T-helper 17 cell (primary cell): ENCODE data around the gene MRPS35. TPM values are rescaled to one million over a fixed set of nuclear protein-coding genes. Genes with fewer than 3 reads are reported as not detected.

ENCODE experiments used
- ATAC-seq: fragments of 150-1000 bp; cut with Tn5 transposase; 2 replicates; pipeline ENCODE4 v1.10.0; 2021; ENCODE audit warnings: mild to moderate bottlenecking, moderate library complexity
- DNase-seq, 3 donors: peaks; one replicate each; pipeline versions ENCODE4 v3.0.0 to v3.0.0-alpha.2; 2020 to 2021
- H3K9me3 ChIP-seq: one replicate; pipeline ENCODE4 v1.7.0; 2013; ENCODE audit warnings: low read length, mild to moderate bottlenecking; ENCODE audit not compliant: control insufficient read depth, poor library complexity, severe bottlenecking
- H3K27ac Mint-ChIP-seq: one replicate; pipeline ENCODE4 v1.8.0; 2022; ENCODE audit warnings: mild to moderate bottlenecking, moderate library complexity, mixed read lengths
- H3K27me3 Mint-ChIP-seq: one replicate; pipeline ENCODE4 v1.8.0; 2022; ENCODE audit warnings: mixed read lengths
- H3K36me3 Mint-ChIP-seq: one replicate; pipeline ENCODE4 v1.8.0; 2022; ENCODE audit warnings: low read depth, mixed read lengths
- H3K4me1 Mint-ChIP-seq: one replicate; pipeline ENCODE4 v1.8.0; 2022; ENCODE audit warnings: mild to moderate bottlenecking, mixed read lengths
- H3K4me3 Mint-ChIP-seq: one replicate; pipeline ENCODE4 v1.8.0; 2022; ENCODE audit warnings: mild to moderate bottlenecking, moderate library complexity, mixed read lengths
- total RNA-seq, 4 donors: library from RNA in 2 of 4; stranded (reverse) in 2 of 4; gene quantifications; one replicate each; pipeline ENCODE4 v1.2.3 and lab custom pipeline; 2022 to 2026

The MRPS35 gene
- total RNA-seq, 2 donors from 2014 or later: 17.2 to 24.8 TPM

DNA sequence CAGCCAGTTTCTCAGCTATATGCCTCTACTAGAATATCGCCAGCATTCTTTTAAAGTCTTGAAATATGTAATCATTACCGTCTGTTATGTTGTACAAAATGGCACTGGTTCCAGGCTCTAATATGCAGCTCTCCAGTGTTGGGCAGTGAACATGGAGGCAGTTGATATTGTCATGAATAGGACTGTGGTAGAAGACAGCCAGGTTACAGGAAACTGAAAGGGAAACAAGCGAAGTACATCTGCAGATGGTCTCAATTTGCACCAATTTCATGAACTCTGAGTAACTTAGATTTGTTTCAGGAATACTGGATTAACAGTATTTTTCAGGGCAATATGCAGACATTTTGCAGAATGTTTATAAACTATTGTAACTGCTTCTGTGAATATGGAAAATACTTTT is 56.0 kb downstream of the MRPS35 start:
- Mint-ChIP-seq H3K27ac (no peak overlapping the region), H3K4me3 (no peak overlapping the region), H3K36me3 (no peaks in the 10 kb centered on the region), H3K4me1 (no peaks in the 10 kb centered on the region), H3K27me3 (no peaks in the 10 kb centered on the region)
- DNase-seq (no peak), ATAC-seq (no peak)
- no peaks in the 10 kb centered on the region for H3K9me3 ChIP-seq

DNA sequence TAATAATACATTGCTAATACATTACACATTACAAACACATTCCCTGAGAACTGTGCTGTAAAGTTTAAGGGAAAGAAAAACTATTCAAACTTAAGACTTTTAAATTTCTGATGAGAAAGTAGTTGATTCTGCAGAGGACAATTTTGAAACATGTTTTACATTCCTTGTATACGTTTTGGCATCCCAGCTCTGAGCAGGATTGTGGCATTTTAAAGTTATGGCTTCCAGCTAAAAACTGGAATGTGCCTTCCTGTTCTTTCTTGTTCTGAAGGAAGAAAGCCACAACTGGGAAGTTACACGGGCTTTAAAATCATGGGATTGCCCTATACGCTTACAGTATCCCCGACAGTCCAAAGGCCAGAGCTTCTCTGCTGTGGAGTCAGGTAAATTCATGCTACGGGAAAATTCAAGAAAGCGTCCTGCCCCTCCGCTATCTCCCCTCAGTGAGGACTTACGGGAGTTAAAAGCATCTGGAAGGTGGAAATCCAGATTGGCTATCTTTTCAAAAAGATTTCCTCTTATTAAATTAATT is 58.6 kb downstream of the MRPS35 start:
- Mint-ChIP-seq H3K36me3 (no peaks in the 10 kb centered on the region), H3K27me3 (no peaks in the 10 kb centered on the region), H3K4me1 (no peaks in the 10 kb centered on the region), H3K27ac (no peak overlapping the region), H3K4me3 (no peak overlapping the region)
- H3K9me3 ChIP-seq: no peaks in the 10 kb centered on the region
- DNase-seq (no peak), ATAC-seq (no peak)

GRCh38 chr12:27771481-27772327 is 61.1 kb downstream of the MRPS35 start:
- no peak overlapping the region for H3K4me3 Mint-ChIP-seq

GRCh38 chr12:27772328-27773049 is 61.9 kb downstream of the MRPS35 start:
- Mint-ChIP-seq H3K4me1 (no peaks in the 10 kb centered on the region), H3K4me3 (no peak overlapping the region), H3K27me3 (no peaks in the 10 kb centered on the region), H3K27ac (peak overlapping the region; percentile 32), H3K36me3 (no peaks in the 10 kb centered on the region)
- ATAC-seq (no peak), DNase-seq (no peak)
- H3K9me3 ChIP-seq: no peaks in the 10 kb centered on the region

More at GRCh38 chr12:27771481-27772327, 61.1 kb downstream of the MRPS35 start:
- no peak for DNase-seq
- Mint-ChIP-seq H3K27me3 (no peaks in the 10 kb centered on the region), H3K27ac (no peak overlapping the region), H3K4me1 (no peaks in the 10 kb centered on the region), H3K36me3 (no peaks in the 10 kb centered on the region)
- ATAC-seq: no peak
- H3K9me3 ChIP-seq: no peaks in the 10 kb centered on the region

- peaks cover 2% of the 10 kb centered on the region for H3K36me3 Mint-ChIP-seq
Observed at GRCh38 chr12:27777141-27777540, 66.5 kb downstream of the MRPS35 start.

DNA sequence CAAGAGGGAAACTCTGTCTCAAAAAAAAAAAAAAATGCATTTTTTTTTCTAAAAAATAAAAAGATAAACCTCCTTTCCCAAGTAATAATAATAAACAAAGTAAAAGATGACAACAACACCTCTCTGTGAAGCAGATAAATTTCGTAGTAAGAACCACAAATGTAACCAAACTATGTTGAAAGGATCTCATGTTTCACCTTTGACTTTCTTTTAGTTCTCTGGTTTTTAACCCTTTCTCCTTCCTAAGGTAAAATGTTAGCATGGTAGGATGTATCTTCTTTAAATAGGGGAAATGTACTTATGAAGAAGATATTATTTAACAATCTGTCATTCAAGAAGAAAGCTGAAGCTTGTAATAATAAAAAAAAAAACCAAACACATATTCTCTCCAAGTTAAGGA is 67.6 kb downstream of the MRPS35 start:
- Mint-ChIP-seq H3K36me3 (peaks cover 2% of the 10 kb centered on the region), H3K27ac (peak overlapping the region; percentile 80), H3K4me1 (peaks cover 20% of the 10 kb centered on the region), H3K27me3 (no peaks in the 10 kb centered on the region), H3K4me3 (peak overlapping the region; percentile 91)
- ATAC-seq (no peak), DNase-seq (no peak)
- no peaks in the 10 kb centered on the region for H3K9me3 ChIP-seq

More at GRCh38 chr12:27777141-27777540, 66.5 kb downstream of the MRPS35 start:
- no peaks in the 10 kb centered on the region for H3K9me3 ChIP-seq
- ATAC-seq (no peak), DNase-seq (no peak)
- Mint-ChIP-seq H3K4me1 (peaks cover 16% of the 10 kb centered on the region), H3K4me3 (no peak overlapping the region), H3K27me3 (no peaks in the 10 kb centered on the region), H3K27ac (no peak overlapping the region)

DNA sequence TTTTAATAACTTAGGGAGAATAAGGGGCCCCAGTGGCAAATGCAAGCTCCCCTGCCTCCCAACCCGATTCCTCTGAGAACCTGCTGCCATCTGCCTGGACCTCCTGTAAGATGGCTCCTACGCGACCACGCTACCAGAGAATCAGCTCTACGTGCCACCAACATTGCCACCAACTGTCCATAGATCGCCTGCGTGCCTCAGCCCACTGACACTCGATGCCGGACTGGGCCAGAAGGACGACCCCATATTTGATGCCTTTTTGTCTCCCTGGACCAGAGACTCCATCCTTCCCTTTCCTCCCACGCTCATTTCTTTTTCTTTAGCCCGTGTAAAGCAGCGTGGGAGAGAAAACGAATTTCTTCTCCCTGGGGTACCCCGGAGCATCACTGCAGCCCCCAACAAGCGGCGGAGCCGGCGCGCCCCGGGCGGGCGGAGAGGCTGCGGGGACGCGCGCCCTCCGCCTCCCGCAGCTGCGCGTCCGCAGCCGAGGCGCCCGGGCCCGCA is 68.8 kb downstream of the MRPS35 start:
- peaks cover 21% of the 10 kb centered on the region for H3K4me1 Mint-ChIP-seq
- no peaks in the 10 kb centered on the region for H3K9me3 ChIP-seq
- ATAC-seq: peak; percentile 46
- peak overlapping the region; percentile 80 for H3K27ac Mint-ChIP-seq
- H3K27me3 Mint-ChIP-seq: no peaks in the 10 kb centered on the region
- peak in 1 of 3 donors; percentile 4 for DNase-seq
- peaks cover 2% of the 10 kb centered on the region for H3K36me3 Mint-ChIP-seq
- H3K4me3 Mint-ChIP-seq: peak overlapping the region; percentile 91

GRCh38 chr12:27779920-27780611 is 69.4 kb downstream of the MRPS35 start, which contains the start of the genes KLHL42 and MANSC4:
Gene KLHL42 (plus strand): TSS chr12:27780233. CDS start chr12:27780331, 98 bp downstream.
Gene MANSC4 (minus strand): TSS chr12:27780236. CDS start chr12:27771276, 8,960 bp downstream.
- Mint-ChIP-seq H3K4me1 (peaks cover 26% of the 10 kb centered on the region), H3K36me3 (peaks cover 2% of the 10 kb centered on the region), H3K27me3 (no peaks in the 10 kb centered on the region), H3K4me3 (peak within 1 kb of the TSS; percentile 91), H3K27ac (peak within 1 kb of the TSS; percentile 80)
- DNase-seq (peak; percentile 40 to 53 (median 51)), ATAC-seq (peak; percentile 86)
- H3K9me3 ChIP-seq: no peaks in the 10 kb centered on the region

GRCh38 chr12:27780612-27781408 is 70.2 kb downstream of the MRPS35 start:
- peak in 2 of 3 donors; percentile 13 to 16 for DNase-seq
- H3K27ac Mint-ChIP-seq: peak overlapping the region; percentile 14
- H3K9me3 ChIP-seq: no peaks in the 10 kb centered on the region
- peak; percentile 51 for ATAC-seq
- no peaks in the 10 kb centered on the region for H3K27me3 Mint-ChIP-seq
- H3K4me1 Mint-ChIP-seq: peaks cover 29% of the 10 kb centered on the region
- peaks cover 2% of the 10 kb centered on the region for H3K36me3 Mint-ChIP-seq
- H3K4me3 Mint-ChIP-seq: peak overlapping the region; percentile 83

DNA sequence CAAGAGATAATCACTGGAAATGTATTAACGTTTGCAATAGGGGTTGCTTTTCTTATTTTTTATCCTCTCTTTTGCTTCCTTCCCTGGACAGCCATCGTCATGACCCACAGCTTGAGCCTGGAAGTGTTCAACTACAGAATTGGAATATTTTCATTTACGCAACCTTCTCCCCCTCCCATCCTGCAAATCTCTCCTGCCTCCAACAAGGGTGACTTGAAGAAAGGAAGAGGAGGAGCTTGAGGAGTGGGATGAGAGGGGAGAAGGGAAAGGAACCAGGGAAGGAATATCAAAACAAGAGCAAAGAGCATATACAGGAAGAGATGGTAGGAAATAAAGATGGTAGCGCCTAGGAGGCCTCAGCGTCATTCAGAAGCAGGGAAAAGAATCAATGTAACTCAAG is 71.0 kb downstream of the MRPS35 start:
- Mint-ChIP-seq H3K4me1 (peaks cover 29% of the 10 kb centered on the region), H3K27ac (peak overlapping the region; percentile 14), H3K36me3 (peaks cover 2% of the 10 kb centered on the region), H3K4me3 (peak overlapping the region; percentile 83), H3K27me3 (no peaks in the 10 kb centered on the region)
- no peak for DNase-seq
- no peaks in the 10 kb centered on the region for H3K9me3 ChIP-seq
- no peak for ATAC-seq

GRCh38 chr12:27782481-27782880 is 71.8 kb downstream of the MRPS35 start:
- H3K27me3 Mint-ChIP-seq: no peaks in the 10 kb centered on the region
- H3K4me1 Mint-ChIP-seq: peaks cover 30% of the 10 kb centered on the region
- H3K36me3 Mint-ChIP-seq: peaks cover 2% of the 10 kb centered on the region
- H3K9me3 ChIP-seq: no peaks in the 10 kb centered on the region
- H3K27ac Mint-ChIP-seq: no peak overlapping the region
- H3K4me3 Mint-ChIP-seq: no peak overlapping the region
- no peak for DNase-seq
- ATAC-seq: no peak
